GM18508 (cell line): ENCODE data around the gene ATN1.
"Not testable (repeated sequence)": the region's sequence is repeated elsewhere in the genome, so short reads cannot be mapped to it uniquely, and the experiment has no call there.

Experiments used
- ATAC-seq: cut with Tn5 transposase; IDR thresholded peaks from one replicate; pipeline ENCODE4 v1.9.1; 2021; ENCODE audit warnings: moderate number of reproducible peaks; ENCODE audit not compliant: insufficient read depth, unreplicated experiment

ATN1 gene

DNA sequence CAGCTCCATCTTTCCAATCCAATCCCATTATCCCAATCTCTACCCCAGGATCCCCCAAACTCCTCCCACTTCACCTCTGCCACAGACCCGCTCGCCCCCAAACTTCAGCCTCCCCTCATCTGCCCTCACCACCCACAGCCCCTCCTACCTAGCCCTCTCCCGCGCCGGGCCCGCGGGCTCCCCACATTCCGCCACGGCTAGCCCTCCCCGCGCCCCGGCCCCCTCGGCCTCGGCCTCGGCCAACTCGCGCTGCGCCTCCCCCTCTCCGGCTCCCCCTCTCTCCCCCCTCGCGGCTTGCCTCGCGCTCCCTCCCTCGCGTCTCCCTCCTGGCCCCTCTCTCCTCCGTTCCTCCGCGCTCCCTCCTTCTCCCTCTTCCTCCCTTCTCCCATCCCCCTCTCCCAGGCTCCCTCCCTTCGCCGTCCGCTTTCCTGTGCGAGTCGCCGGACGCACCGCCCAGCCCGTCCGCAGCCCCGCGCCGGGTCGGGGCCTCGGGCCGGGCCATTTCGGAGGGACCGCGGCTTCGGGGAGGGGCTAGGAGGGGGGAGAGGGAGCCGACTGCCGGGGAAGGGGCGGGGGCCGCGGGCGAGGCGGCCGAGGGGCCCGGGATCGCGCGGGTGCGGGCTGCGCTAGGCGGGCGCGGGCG lies at the start of gene ATN1:
TSS of gene ATN1 (plus strand) at position 581 of the 643 bp plus-strand sequence. CDS start 6,043 bp downstream, outside the sequence.
- no peak for ATAC-seq

DNA sequence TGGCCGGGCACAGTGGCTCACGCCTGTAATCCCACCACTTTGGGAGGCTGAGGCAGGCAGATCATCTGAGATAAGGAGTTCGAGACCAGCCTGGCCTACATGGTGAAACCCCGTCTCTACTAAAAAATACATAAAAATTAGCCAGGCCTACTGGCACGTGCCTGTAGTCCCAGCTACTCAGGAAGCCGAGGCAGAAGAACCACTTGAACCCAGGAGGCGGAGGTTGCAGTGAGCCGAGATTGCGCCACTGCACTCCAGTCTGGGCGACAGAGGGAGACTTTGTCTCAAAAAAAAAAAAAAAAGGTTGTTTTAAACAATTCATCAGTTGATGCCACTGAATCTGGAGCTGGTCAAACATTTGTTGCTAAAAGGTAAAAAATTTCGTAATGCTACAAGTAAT lies 47.9 kb upstream of the ATN1 start:
- ATAC-seq: not testable (repeated sequence)

- ATAC-seq: no peak
Observed at GRCh38 chr12:6883252-6883651, 44.5 kb upstream of the ATN1 start.

- no peak for ATAC-seq
Observed at GRCh38 chr12:6883683-6884082, 44.1 kb upstream of the ATN1 start.

GRCh38 chr12:6884539-6884938 lies 43.2 kb upstream of the ATN1 start:
- no peak for ATAC-seq

DNA sequence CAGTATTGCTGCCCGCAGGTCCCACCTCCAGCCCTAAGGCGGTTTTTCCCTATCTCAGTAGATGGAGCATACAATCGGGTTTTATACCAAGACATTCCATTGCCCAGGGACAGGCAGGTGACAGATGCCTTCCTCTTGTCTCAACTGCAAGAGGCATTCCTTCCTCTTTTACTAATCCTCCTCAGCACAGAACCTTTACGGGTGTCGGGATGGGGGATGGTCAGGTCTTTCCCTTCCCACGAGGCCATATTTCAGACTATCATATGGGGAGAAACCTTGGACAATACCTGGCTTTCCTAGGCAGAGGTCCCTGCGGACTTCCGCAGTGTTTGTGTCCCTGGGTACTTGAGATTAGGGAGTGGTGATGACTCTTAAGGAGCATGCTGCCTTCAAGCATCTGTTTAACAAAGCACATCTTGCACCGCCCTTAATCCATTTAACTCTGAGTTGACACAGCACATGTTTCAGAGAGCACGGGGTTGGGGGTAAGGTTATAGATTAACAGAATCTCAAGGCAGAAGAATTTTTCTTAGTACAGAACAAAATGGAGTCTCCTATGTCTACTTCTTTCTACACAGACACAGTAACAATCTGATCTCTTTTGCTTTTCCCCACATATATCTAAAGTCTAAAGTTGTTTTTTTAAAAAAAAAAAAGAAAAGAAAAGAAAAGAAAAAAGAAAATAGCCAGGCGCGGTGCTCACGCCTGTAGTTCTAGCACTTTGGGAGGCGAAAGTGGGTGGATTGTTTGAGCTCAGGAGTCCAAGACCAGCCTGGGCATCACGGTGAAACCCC lies 41.4 kb upstream of the ATN1 start:
- not testable (repeated sequence) for ATAC-seq

- no peak for ATAC-seq
Observed at GRCh38 chr12:6887460-6887859, 40.3 kb upstream of the ATN1 start.

- no peak for ATAC-seq
Observed at GRCh38 chr12:6888360-6888759, 39.4 kb upstream of the ATN1 start.

GRCh38 chr12:6888794-6889193 lies 39.0 kb upstream of the ATN1 start:
- not testable (repeated sequence) for ATAC-seq

DNA sequence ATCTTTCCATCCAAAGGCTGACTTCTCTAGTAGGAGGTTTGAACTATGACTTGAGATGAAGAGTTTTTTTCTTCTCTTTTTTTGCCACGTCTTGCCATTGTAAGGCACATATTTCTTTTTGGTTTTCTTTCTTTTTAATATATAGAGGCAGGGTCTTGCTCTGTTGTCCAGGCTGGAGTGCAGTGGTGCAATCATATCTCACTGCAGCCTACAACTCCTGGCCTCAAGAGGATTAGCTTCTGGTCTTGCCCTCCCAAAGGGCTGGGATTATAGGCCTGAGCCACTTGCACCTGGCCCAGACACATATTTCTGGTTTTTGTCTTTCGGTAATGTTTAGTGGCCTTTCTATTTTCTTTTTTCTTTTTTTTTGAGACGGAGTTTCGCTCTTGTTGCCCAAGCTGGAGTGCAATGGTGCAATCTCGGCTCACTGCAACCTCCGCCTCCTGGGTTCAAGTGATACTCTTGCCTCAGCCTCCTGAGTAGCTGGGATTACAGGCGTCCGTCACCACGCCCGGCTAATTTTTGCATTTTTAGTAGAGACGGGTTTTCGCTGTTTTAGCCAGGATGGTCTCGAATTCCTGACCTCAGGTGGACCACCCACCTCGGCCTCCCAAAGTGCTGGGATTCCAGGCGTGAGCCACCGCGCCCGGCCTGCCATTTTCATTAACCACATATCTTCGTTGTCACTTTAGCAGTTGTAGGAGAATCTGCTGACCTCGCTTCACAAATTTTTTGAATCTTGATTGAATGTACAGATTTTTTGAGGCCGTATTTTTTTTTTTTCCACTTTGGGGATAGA lies 37.8 kb upstream of the ATN1 start:
- ATAC-seq: not testable (repeated sequence)

GRCh38 chr12:6890789-6891645 lies 36.7 kb upstream of the ATN1 start:
- ATAC-seq: peak; percentile 58

DNA sequence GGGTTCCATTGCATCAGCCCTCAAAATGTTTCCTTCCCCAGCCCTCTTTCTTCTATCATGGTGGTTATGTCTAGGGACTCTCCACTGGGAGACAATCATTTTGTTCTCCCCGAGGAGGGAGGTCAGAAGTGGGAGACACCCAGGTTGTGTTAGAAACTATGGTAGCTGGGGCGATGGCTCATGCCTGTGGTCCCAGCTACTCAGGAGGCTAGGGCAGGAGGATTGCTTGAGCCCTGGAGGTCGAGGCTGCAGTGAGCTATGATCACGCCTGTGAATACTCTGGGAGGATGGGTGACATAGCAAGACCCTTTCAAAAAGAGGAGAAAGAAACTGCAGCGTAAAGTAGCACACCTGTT lies 36.1 kb upstream of the ATN1 start:
- ATAC-seq: peak; percentile 9

GRCh38 chr12:6892683-6893082 lies 35.1 kb upstream of the ATN1 start:
- ATAC-seq: not testable (repeated sequence)

GRCh38 chr12:6894321-6894720 lies 33.4 kb upstream of the ATN1 start:
- no peak for ATAC-seq

- ATAC-seq: no peak
Observed at GRCh38 chr12:6896846-6897435, 30.8 kb upstream of the ATN1 start.

DNA sequence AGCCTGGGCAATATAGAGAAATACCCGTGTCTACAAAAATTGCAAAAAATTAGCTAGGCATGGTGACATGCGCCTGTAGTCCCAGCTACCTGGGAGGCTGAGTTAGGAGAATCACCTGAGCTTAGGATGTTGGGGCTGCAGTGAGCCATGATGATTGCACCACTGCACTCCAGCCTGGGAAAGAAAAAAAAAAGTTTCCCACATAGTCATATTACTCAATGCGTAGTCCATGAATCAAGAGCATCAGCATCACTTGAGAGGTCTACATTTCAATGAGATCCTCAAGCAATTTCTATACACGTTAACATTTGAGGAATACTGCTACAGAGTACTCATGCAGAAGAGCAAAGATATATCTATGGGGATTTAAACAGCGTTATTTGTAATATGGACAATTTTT lies 28.3 kb upstream of the ATN1 start:
- no peak for ATAC-seq

DNA sequence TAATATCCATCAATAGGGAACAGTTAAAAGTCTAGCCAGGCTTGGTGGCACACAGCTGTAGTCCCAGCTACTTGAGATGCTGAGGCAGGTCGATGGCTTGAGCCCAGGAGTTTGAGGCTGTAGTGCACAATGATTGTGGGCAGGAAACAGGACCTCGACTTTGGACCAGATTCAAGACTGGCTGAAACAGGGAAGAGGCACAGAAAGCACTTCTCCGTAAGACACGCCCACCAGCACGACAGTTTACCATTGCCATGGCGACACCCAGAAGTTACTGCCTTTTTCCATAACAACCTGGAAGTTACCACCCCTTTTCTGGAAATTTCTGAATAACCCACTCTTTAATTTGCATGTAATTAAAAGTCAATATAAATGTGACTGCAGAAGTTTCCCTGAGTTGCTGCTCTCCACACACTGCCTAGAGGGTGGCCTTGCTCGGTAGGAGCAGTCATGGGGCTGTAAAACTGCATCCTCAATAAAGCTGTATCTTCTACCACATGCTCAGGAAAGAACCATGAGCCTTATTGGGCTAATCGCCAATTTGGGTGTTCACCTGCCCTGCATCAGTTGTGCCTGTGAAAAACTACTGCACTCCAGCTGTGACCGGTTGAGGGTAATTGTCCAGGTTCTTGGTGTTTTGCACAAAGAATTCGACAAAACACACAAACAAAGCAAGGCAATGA lies 27.8 kb upstream of the ATN1 start:
- no peak for ATAC-seq

DNA sequence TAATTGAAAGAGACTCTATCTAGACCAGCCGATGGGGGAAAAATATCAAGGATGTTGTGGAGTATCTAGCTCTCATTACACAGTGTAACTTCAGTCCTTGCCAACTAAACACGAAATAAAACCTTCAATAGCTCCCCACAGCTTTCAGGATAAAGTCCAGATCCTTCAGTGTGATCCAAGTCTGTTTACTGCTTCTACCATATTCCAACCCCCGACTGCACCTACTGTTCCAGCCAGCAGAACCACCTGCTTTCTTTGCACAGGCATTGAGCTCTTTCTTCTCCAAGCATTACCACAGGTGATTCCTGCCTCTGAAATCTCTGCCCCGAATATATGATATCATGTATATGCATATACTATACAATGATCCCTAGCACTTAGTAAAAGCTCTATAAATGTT lies 25.3 kb upstream of the ATN1 start:
- no peak for ATAC-seq

- ATAC-seq: no peak
Observed at GRCh38 chr12:6903722-6904121, 24.0 kb upstream of the ATN1 start.
